ENCODE data around the gene TDRD1. TPM values are rescaled to one million over a fixed set of nuclear protein-coding genes. Genes with fewer than 3 reads are reported as not detected.
A peak's percentile ranks its signal among the peaks of the same experiment; 100 is the strongest.

The TDRD1 gene
- total RNA-seq, 4 donors from 2014 or later: under 0.01 to 1.3 TPM; not detected in 2

DNA sequence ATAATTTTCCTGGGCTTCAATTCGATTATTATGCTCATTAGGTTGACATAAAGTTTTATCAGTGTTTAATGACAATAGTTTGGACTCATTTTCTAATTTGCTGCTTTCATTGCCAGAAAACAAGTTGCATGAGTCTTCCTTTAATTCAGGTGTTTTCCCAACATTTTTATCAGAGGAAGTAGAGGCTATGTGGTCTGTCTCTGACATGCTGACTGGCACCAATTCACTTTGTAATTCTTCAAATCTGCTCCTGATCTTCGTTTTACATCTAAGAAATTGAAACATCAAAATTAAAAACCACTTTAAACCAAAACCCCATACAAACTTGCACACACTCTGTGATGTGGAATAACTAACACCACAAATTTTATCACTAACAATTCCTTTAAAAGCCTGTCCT is 16.1 kb upstream of the TDRD1 start:
- Histone ChIP-seq H3K4me3 (no peak overlapping the region), H3K4me1 (peaks cover 5 to 40% (median 9%) of the 10 kb centered on the region in 3 donors), H3K27ac (no peak overlapping the region), H3K9me3 (peaks cover 0 to under 1% (median 0%) of the 10 kb centered on the region in 3 donors), H3K27me3 (no peaks in the 10 kb centered on the region), H3K36me3 (peaks cover 0 to 25% (median 0%) of the 10 kb centered on the region in 3 donors)
- no peak for DNase-seq
- intact Hi-C loops (cut with DNase I): no loop called here
- TF ChIP-seq POLR2A (IDR thresholded peaks at IDR 0.05): no peak
- TF ChIP-seq, protein P1, sequence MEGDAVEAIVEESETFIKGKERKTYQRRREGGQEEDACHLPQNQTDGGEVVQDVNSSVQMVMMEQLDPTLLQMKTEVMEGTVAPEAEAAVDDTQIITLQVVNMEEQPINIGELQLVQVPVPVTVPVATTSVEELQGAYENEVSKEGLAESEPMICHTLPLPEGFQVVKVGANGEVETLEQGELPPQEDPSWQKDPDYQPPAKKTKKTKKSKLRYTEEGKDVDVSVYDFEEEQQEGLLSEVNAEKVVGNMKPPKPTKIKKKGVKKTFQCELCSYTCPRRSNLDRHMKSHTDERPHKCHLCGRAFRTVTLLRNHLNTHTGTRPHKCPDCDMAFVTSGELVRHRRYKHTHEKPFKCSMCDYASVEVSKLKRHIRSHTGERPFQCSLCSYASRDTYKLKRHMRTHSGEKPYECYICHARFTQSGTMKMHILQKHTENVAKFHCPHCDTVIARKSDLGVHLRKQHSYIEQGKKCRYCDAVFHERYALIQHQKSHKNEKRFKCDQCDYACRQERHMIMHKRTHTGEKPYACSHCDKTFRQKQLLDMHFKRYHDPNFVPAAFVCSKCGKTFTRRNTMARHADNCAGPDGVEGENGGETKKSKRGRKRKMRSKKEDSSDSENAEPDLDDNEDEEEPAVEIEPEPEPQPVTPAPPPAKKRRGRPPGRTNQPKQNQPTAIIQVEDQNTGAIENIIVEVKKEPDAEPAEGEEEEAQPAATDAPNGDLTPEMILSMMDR (IDR thresholded peaks at IDR 0.05): no peak
- WGBS, 2 donors: 53 to 55% methylated on average over 2 of the region's 2 CpGs

DNA sequence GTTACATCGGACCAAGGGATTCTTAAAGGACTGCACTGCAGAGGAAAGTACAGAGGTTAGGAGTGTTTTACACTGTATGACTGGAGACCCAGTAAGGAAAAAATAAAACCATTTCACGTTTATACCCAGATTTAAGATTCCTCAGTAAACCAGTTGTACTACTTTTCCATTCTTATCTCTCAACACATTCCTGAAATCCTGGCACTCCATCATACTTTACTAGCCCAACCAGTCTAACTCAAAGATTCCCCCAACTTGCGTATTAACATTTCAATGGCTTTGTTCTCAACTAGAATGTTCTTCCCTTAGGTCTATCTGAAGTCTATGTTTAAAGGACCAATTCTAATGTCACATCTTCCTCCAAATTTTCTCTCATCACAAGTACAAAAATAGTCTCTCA is 13.1 kb upstream of the TDRD1 start:
- 35 to 62% methylated on average over 3 of the region's 3 CpGs for WGBS, 2 donors
- H3K4me1 ChIP-seq: peaks cover 5 to 37% (median 9%) of the 10 kb centered on the region in 3 donors
- peaks cover 4 to 14% (median 10%) of the 10 kb centered on the region in 3 donors for H3K9me3 ChIP-seq
- intact Hi-C loops (cut with DNase I): no loop called here
- H3K27ac ChIP-seq: peak overlapping the region in 2 of 4 donors; percentile 4 to 31
- no peak for DNase-seq
- H3K36me3 ChIP-seq: peaks cover 0 to 31% (median 0%) of the 10 kb centered on the region in 3 donors
- TF ChIP-seq, protein P1 (IDR thresholded peaks at IDR 0.05): no peak
- TF ChIP-seq POLR2A (IDR thresholded peaks at IDR 0.05): no peak
- H3K27me3 ChIP-seq: no peaks in the 10 kb centered on the region
- H3K4me3 ChIP-seq: no peak overlapping the region

DNA sequence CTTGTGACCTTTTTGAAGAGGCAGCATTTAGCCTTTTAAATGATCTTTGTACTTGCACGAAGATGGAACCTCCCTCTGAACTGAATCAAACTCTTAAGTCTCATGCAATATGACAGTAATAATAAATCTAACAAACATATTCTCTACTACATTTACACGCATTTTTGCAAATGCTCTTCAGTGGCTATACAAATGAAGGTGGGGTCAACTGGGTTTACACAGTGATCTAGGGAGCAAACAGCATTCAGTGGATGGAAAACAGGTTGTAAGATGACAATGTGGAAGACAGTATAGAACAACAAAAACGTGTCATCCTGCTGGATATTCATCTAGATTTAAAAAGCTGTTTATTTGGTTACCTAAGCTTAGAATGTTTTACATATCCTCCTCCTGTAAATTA is 12.7 kb upstream of the TDRD1 start:
- intact Hi-C loops (cut with DNase I): no loop called here
- peaks cover 4 to 14% (median 10%) of the 10 kb centered on the region in 3 donors for H3K9me3 ChIP-seq
- peak overlapping the region in 1 of 4 donors; percentile 31 for H3K27ac ChIP-seq
- WGBS, 2 donors: 45 to 51% methylated on average over 3 of the region's 3 CpGs
- peaks cover 5 to 42% (median 9%) of the 10 kb centered on the region in 3 donors for H3K4me1 ChIP-seq
- TF ChIP-seq POLR2A (IDR thresholded peaks at IDR 0.05): no peak
- TF ChIP-seq, protein P1 (IDR thresholded peaks at IDR 0.05): no peak
- peaks cover 0 to 26% (median 0%) of the 10 kb centered on the region in 3 donors for H3K36me3 ChIP-seq
- no peaks in the 10 kb centered on the region for H3K27me3 ChIP-seq
- DNase-seq: no peak
- no peak overlapping the region for H3K4me3 ChIP-seq

DNA sequence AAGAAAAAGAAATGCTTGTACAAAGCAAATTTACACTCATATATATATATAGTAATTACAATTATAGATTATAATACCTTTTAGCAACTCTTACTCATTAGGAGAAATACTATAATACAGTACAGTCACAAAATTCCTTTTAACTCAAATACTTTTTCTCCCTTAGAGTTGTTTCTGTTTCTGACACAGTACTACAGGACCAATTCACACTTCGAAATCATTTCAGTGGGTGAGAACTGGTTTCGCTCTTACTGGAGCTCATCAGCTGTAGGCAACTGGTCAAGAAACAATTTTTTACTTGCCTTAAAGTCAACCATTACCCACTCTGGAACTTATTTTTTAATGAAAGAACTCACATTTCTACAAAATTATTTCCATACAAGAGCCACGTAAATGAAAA is 11.2 kb upstream of the TDRD1 start:
- Histone ChIP-seq H3K9me3 (peaks cover 4 to 14% (median 10%) of the 10 kb centered on the region in 3 donors), H3K4me1 (peaks cover 15 to 54% (median 16%) of the 10 kb centered on the region in 3 donors), H3K27ac (no peak overlapping the region), H3K36me3 (peaks cover 0 to 12% (median 0%) of the 10 kb centered on the region in 3 donors), H3K4me3 (no peak overlapping the region), H3K27me3 (no peaks in the 10 kb centered on the region)
- no peak for TF ChIP-seq POLR2A (IDR thresholded peaks at IDR 0.05)
- TF ChIP-seq, protein P1 (IDR thresholded peaks at IDR 0.05): no peak
- DNase-seq: no peak
- 84 to 100% methylated on average over 3 of the region's 3 CpGs for WGBS, 2 donors
- intact Hi-C loops (cut with DNase I): no loop called here

DNA sequence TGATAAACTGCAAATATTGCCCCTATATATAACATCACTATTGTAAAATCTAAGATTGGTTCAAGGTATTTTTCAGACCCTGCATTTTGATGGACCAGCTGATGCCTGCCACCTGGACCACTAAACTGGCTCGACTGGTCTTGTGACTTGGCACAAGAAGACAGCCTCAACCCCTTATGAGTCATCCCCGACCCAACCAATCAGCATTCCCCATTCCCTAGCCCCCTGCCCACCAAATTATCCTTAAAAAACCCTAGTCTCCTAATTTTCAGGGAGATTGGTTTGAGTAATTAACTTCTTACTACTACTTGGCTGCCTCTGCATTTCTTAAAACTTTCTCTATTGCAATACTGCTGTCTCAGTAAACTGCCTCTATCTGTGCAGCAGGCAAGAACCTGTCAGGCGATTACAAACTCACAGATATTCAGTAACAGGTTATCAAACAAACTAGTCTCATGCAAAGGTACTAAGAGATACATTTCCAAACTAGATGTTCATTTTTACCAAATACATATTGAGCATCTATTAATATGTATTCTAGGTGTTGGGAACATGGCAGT is 10.6 kb upstream of the TDRD1 start:
- intact Hi-C loops (cut with DNase I): no loop called here

More for the DNA sequence above, 10.6 kb upstream of the TDRD1 start:
- no peak for DNase-seq
- H3K36me3 ChIP-seq: peaks cover 0 to 12% (median 0%) of the 10 kb centered on the region in 3 donors
- H3K27ac ChIP-seq: no peak overlapping the region
- peaks cover 16 to 52% (median 18%) of the 10 kb centered on the region in 3 donors for H3K4me1 ChIP-seq
- H3K9me3 ChIP-seq: peaks cover 4 to 14% (median 10%) of the 10 kb centered on the region in 3 donors
- H3K27me3 ChIP-seq: no peaks in the 10 kb centered on the region
- no peak for TF ChIP-seq POLR2A (IDR thresholded peaks at IDR 0.05)
- TF ChIP-seq, protein P1 (IDR thresholded peaks at IDR 0.05): no peak
- 80 to 94% methylated on average over 3 of the region's 3 CpGs for WGBS, 2 donors
- no peak overlapping the region for H3K4me3 ChIP-seq

All from esophagus squamous epithelium (tissue), 5 donors.